ENCODE results near the gene STK24.
"Not testable (repeated sequence)": the region's sequence is repeated elsewhere in the genome, so short reads cannot be mapped to it uniquely, and the experiment has no call there.

Gene STK24

DNA sequence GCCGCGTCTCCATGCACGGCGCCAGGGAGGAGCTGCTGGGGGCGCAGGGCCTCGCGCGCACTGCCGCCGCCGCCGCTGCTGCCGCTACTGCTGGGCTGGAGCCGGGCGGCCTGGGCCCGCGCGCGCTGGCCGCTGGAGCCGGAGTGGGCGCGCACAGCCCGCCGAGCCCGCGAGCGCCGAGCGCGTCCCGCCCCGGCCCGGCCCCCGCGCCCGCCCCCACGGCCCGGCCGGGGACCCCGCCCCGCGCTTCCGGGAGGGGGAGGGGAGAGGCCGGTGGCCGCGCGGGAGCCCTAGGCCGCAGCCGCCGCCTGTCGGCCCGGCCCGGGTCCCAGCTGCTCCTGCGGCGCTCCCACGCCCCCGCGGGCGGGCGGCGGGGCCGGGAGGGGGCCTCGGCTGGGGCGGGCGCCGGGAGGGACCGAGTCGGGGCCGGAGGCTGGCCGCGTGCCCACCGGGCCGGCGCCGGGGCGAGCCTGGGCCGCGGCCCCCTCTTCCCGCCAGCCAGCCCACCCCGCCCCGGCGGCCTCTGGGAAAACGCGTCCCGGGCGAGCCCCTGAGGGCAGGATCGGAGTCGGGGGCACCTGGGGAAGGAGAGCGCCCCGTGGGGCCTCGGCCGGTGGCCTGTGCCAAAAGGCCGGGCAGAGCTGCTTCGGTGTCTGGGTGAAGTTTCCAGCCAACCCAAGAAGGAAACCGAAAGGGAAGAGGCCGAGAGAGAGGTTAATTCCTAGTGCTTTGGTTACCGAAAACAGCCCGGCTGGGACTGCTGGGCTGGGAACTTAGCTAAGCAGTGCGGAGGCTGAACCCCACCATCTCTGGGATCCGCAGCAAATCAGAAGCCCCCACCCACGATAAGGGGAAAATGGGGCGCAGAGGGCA is at the start of gene STK24:
STK24 (minus strand) TSS at position 145 of the 873 bp plus-strand sequence. CDS start 321 bp downstream, outside the sequence.
- H3K79me2 ChIP-seq (ENCODE audit: low read length) = peaks cover 49% of the 10 kb centered on the region
- H3K9me3 ChIP-seq (ENCODE audit: insufficient read depth, low read length) = no peaks in the 10 kb centered on the region
- peak within 1 kb of the TSS; percentile 97 for H3K4me2 ChIP-seq (ENCODE audit: low read length)
- no peaks in the 10 kb centered on the region for H3K27me3 ChIP-seq (ENCODE audit: low read depth, low read length)
- peak within 1 kb of the TSS; percentile 47 for H3K27ac ChIP-seq (ENCODE audit: low read length)
- peak within 1 kb of the TSS; percentile 92 for H3K9ac ChIP-seq (ENCODE audit: low read length)
- peak within 1 kb of the TSS; percentile 72; the same call in 1 of the 2 replicates for H2AFZ ChIP-seq (ENCODE audit: low read depth, low read length)
- peaks cover 37% of the 10 kb centered on the region for H4K20me1 ChIP-seq (ENCODE audit: insufficient read depth, low read length)
- H3K4me3 ChIP-seq (ENCODE audit: low read length) = peak within 1 kb of the TSS; percentile 91
- peaks cover 47% of the 10 kb centered on the region for H3K4me1 ChIP-seq (ENCODE audit: low read length)
- H3K36me3 ChIP-seq (replicated peaks; ENCODE audit: low read depth, low read length) = no peaks in the 10 kb centered on the region
- TF ChIP-seq, protein P1, sequence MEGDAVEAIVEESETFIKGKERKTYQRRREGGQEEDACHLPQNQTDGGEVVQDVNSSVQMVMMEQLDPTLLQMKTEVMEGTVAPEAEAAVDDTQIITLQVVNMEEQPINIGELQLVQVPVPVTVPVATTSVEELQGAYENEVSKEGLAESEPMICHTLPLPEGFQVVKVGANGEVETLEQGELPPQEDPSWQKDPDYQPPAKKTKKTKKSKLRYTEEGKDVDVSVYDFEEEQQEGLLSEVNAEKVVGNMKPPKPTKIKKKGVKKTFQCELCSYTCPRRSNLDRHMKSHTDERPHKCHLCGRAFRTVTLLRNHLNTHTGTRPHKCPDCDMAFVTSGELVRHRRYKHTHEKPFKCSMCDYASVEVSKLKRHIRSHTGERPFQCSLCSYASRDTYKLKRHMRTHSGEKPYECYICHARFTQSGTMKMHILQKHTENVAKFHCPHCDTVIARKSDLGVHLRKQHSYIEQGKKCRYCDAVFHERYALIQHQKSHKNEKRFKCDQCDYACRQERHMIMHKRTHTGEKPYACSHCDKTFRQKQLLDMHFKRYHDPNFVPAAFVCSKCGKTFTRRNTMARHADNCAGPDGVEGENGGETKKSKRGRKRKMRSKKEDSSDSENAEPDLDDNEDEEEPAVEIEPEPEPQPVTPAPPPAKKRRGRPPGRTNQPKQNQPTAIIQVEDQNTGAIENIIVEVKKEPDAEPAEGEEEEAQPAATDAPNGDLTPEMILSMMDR (IDR thresholded peaks at IDR 0.05; ENCODE audit: low read depth, low read length) = no peak
- no peak for TF ChIP-seq EZH2phosphoT487 (IDR thresholded peaks at IDR 0.05; ENCODE audit: low read depth)

DNA sequence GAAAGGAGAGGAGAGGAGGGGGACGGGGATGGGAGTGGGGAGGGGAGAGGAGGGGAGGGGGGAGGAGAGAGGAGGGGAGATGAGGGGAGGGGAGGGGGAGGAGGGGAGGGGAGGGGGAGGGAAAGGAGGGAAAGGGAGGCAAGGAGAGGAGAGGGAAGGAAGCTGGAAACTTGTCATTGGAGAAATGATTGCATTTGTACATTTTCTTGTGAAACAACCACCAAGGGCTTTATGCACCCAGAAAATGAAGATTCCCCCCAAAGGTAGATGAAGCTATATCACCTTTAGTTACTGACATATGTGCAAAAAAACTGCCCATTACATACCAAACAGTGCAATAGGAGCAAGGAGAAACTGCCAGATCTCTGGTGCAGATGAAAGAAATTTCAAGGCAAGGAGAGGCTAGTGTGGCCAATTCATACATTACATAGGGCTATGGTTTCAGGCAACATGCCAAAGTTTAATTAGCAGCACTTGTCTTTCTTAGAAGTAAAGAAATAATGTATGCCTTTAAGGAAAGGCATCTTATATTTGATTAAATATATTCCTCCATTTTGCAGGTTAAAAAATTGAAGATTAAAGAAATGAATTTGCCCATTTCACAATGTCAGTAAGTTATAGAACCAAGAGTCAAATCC is 49.5 kb upstream of the STK24 start:
- Histone ChIP-seq H4K20me1 (ENCODE audit: insufficient read depth, low read length) (no peaks in the 10 kb centered on the region), H3K9me3 (ENCODE audit: insufficient read depth, low read length) (no peaks in the 10 kb centered on the region), H3K27me3 (ENCODE audit: low read depth, low read length) (peaks cover 6% of the 10 kb centered on the region), H3K4me2 (ENCODE audit: low read length) (no peak overlapping the region), H3K9ac (ENCODE audit: low read length) (no peak overlapping the region), H3K27ac (ENCODE audit: low read length) (no peak overlapping the region), H3K79me2 (ENCODE audit: low read length) (no peaks in the 10 kb centered on the region), H3K4me1 (ENCODE audit: low read length) (no peaks in the 10 kb centered on the region), H2AFZ (ENCODE audit: low read depth, low read length) (no peak overlapping the region), H3K4me3 (ENCODE audit: low read length) (no peak overlapping the region), H3K36me3 (replicated peaks; ENCODE audit: low read depth, low read length) (no peaks in the 10 kb centered on the region)
- TF ChIP-seq, protein P1 (IDR thresholded peaks at IDR 0.05; ENCODE audit: low read depth, low read length) = no peak
- no peak for TF ChIP-seq EZH2phosphoT487 (IDR thresholded peaks at IDR 0.05; ENCODE audit: low read depth)

DNA sequence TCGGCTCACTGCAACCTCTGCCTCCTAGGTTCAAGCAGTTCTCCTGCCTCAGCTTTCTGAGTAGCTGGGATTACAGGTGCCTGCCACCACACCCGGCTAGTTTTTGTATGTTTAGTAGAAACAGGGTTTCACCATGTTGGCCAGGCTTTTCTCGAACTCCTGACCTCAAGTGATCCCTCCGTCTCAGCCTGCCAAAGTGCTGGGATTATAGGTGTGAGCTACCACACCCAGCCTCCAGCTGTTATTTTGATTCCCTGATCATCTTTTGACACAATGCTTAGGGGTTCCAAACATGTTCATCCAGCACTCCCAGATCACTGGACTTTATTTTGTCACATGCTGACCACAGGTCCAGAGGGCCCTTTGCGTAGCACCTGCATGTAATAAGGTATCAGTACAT is 47.7 kb upstream of the STK24 start:
- H3K79me2 ChIP-seq (ENCODE audit: low read length); H3K27ac ChIP-seq (ENCODE audit: low read length); H2AFZ ChIP-seq (ENCODE audit: low read depth, low read length); H3K9me3 ChIP-seq (ENCODE audit: insufficient read depth, low read length); H3K9ac ChIP-seq (ENCODE audit: low read length); H3K4me1 ChIP-seq (ENCODE audit: low read length); H3K27me3 ChIP-seq (ENCODE audit: low read depth, low read length); H3K4me3 ChIP-seq (ENCODE audit: low read length); H3K4me2 ChIP-seq (ENCODE audit: low read length); H4K20me1 ChIP-seq (ENCODE audit: insufficient read depth, low read length); H3K36me3 ChIP-seq (replicated peaks; ENCODE audit: low read depth, low read length): not testable (repeated sequence)

DNA sequence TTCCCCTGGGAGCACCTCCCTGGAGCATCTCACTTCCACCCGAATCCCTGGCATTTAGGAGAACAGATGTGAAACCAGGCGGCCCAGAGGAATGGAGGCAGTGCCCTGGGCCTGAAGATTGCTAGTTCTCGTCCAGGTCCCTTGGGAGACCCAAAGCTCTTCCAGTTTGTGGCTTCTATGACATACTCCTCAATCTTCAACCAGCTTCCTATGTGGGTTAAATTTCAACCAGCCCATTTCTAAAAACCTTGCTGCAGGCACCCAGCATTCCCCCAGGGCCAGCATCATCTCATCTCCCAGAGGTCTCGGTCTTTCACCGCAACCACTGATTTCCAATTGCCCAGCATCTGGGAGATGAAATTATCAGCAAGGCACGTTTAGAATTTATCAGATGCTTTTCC is 46.0 kb upstream of the STK24 start:
- no peaks in the 10 kb centered on the region for H3K36me3 ChIP-seq (replicated peaks; ENCODE audit: low read depth, low read length)
- H3K9me3 ChIP-seq (ENCODE audit: insufficient read depth, low read length) = no peaks in the 10 kb centered on the region
- H3K4me2 ChIP-seq (ENCODE audit: low read length) = no peak overlapping the region
- H3K9ac ChIP-seq (ENCODE audit: low read length) = no peak overlapping the region
- no peaks in the 10 kb centered on the region for H3K4me1 ChIP-seq (ENCODE audit: low read length)
- H4K20me1 ChIP-seq (ENCODE audit: insufficient read depth, low read length) = no peaks in the 10 kb centered on the region
- peaks cover 8% of the 10 kb centered on the region for H3K27me3 ChIP-seq (ENCODE audit: low read depth, low read length)
- H3K79me2 ChIP-seq (ENCODE audit: low read length) = no peaks in the 10 kb centered on the region
- no peak overlapping the region for H3K27ac ChIP-seq (ENCODE audit: low read length)
- H2AFZ ChIP-seq (ENCODE audit: low read depth, low read length) = no peak overlapping the region
- H3K4me3 ChIP-seq (ENCODE audit: low read length) = no peak overlapping the region
- no peak for TF ChIP-seq EZH2phosphoT487 (IDR thresholded peaks at IDR 0.05; ENCODE audit: low read depth)
- TF ChIP-seq, protein P1 (IDR thresholded peaks at IDR 0.05; ENCODE audit: low read depth, low read length) = no peak

Data from OCI-LY3 (cell line).